Mucosa of gallbladder (tissue), 1 donor: ENCODE data around the gene TSPYL2. TPM values are rescaled to one million over a fixed set of nuclear protein-coding genes. Genes with fewer than 3 reads are reported as not detected.

Experiments
- DNase-seq: peaks from one replicate; pipeline ENCODE4 v3.0.0-alpha.2; 2020; ENCODE audit warnings: low spot score
- total RNA-seq: library from RNA; stranded (reverse); gene quantifications from one replicate; pipeline ENCODE4 v1.2.1, GENCODE V29; 2021
- donor health status: DM: no; HTN: no; CAD: no.

Gene TSPYL2
- total RNA-seq = 34.8 TPM

GRCh38 chrX:53081925-53082772, at the start of gene TSPYL2:
TSS of gene TSPYL2 (plus strand) at chrX:53082367. CDS start at chrX:53082499, 132 bp downstream.
- DNase-seq = peak; percentile 94

GRCh38 chrX:53036149-53036548, 46.0 kb upstream of the TSPYL2 start:
- DNase-seq = no peak

- no peak for DNase-seq
These were observed 42.9 kb upstream of the TSPYL2 start for GRCh38 chrX:53039236-53039635.

GRCh38 chrX:53044995-53045394, 37.2 kb upstream of the TSPYL2 start:
- DNase-seq = no peak

- no peak for DNase-seq
These were observed 34.9 kb upstream of the TSPYL2 start for GRCh38 chrX:53047228-53047627.

- DNase-seq = no peak
These were observed 33.7 kb upstream of the TSPYL2 start, which contains the start of gene GPR173 for GRCh38 chrX:53048169-53049126. TSS of gene GPR173 (plus strand) at chrX:53048789. CDS start at chrX:53076622, 27,833 bp downstream.

GRCh38 chrX:53049127-53049517, 33.0 kb upstream of the TSPYL2 start:
- DNase-seq = no peak

- no peak for DNase-seq
These were observed 31.3 kb upstream of the TSPYL2 start for GRCh38 chrX:53050841-53051240.

- no peak for DNase-seq
These were observed 26.8 kb upstream of the TSPYL2 start for GRCh38 chrX:53055244-53055849.

- DNase-seq = no peak
These were observed 25.9 kb upstream of the TSPYL2 start for GRCh38 chrX:53056292-53056691.

GRCh38 chrX:53065104-53065503, 17.1 kb upstream of the TSPYL2 start:
- no peak for DNase-seq

- no peak for DNase-seq
These were observed 11.1 kb upstream of the TSPYL2 start for GRCh38 chrX:53071064-53071463.

GRCh38 chrX:53071604-53072417, 10.4 kb upstream of the TSPYL2 start:
- peak; percentile 70 for DNase-seq

- DNase-seq = no peak
These were observed 9.6 kb upstream of the TSPYL2 start for GRCh38 chrX:53072418-53073114.

GRCh38 chrX:53073115-53073586, 9.0 kb upstream of the TSPYL2 start:
- DNase-seq = no peak

GRCh38 chrX:53075011-53075410, 7.2 kb upstream of the TSPYL2 start:
- no peak for DNase-seq

GRCh38 chrX:53076671-53077070, 5.5 kb upstream of the TSPYL2 start:
- DNase-seq = no peak

- no peak for DNase-seq
These were observed 4.7 kb upstream of the TSPYL2 start for GRCh38 chrX:53077207-53078197.

GRCh38 chrX:53078943-53079342, 3.2 kb upstream of the TSPYL2 start:
- DNase-seq = no peak
